Measurements from ENCODE around the gene EIF4E2.

Gene EIF4E2

DNA sequence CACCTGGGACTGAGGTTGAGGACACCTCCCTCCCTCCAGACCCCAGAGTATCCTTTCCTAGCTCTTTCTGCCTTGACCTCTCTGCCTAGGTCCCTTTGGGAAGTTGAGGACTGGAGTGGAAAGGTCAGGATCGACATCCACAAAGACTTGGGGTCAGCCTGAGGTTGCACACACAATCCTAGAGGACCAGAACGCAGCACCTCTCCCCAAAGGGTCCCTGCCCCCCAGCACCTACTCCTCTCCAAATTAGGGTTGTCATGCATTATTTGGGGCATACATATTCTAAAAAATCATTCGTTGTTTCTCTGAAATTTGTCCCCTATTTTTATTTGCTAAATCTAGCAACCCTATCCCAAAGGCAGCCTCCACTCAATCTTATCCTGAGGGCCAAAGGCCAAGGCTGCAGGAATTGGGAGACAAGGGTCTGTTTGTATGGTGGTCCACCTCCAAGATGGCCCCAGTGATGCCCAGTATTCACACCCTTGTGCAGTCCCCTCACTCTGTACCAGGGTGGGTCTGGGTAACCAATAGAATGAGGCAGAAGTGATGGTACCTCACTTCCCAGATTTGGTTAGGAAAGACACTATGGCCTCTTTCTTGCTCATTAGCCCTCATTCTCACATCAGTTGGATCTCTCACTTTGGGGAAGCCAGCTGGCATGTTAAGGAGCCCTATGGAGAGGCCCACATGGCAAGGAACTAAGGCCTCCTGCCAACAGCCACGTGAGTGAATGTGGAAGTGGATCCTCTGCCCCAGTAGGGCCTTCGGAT lies 14.5 kb upstream of the EIF4E2 start:
- no peak overlapping the region for H3K9ac ChIP-seq (ENCODE audit: low read length)
- no peaks in the 10 kb centered on the region for H3K4me1 ChIP-seq (ENCODE audit: low read length)
- H3K36me3 ChIP-seq (replicated peaks; ENCODE audit: insufficient read depth, low read length): no peaks in the 10 kb centered on the region
- no peaks in the 10 kb centered on the region for H3K9me3 ChIP-seq (replicated peaks; ENCODE audit: insufficient read depth, low read length)
- no peak overlapping the region for H3K4me2 ChIP-seq (ENCODE audit: low read depth, low read length)
- no peaks in the 10 kb centered on the region for H3K9me2 ChIP-seq (replicated peaks; ENCODE audit: insufficient read depth, low read length)
- H3K4me3 ChIP-seq (ENCODE audit: low read length): no peak overlapping the region
- no peaks in the 10 kb centered on the region for H3F3A ChIP-seq (ENCODE audit: insufficient read depth, low read length)
- TF ChIP-seq CTCF (IDR thresholded peaks at IDR 0.05; ENCODE audit: low read length) (no peak), EZH2 (optimal IDR thresholded peaks at IDR 0.05; ENCODE audit: low read depth, low read length) (no peak), EZH2phosphoT487 (IDR thresholded peaks at IDR 0.05; ENCODE audit: low read length) (no peak)
- H3K79me2 ChIP-seq (ENCODE audit: low read length): no peaks in the 10 kb centered on the region
- no peak for DNase-seq
- H3K27ac ChIP-seq (ENCODE audit: low read length): no peak overlapping the region
- H2AFZ ChIP-seq (ENCODE audit: low read length): no peak overlapping the region
- H3K27me3 ChIP-seq (replicated peaks; ENCODE audit: insufficient read depth, low read length): peaks cover 5% of the 10 kb centered on the region; the same call in 1 of the 2 replicates
- no peaks in the 10 kb centered on the region for H4K20me1 ChIP-seq (ENCODE audit: insufficient read depth, low read length)

- H3K9ac ChIP-seq (ENCODE audit: low read length): no peak overlapping the region
These were observed 13.4 kb upstream of the EIF4E2 start for GRCh38 chr2:232537079-232537478.

DNA sequence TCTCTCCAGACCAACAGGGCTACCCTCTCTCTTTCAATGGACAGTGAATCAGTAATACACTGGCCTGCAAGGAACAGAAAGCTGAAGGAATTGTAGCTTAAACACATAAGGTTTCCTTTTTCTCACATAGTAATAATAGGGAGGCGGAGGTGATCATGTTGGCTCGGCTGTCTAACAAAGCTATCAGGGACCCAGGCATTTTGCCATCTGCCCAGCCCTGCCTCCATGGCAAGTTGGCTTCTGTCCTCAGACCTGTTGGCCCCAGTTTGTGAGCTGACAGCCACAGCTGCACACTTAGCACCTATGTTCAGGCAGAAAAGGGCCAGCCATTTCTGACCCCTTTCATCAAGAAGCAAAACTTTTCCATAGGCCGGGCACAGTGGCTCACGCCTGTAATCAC lies 13.0 kb upstream of the EIF4E2 start:
- no peaks in the 10 kb centered on the region for H3K9me3 ChIP-seq (replicated peaks; ENCODE audit: insufficient read depth, low read length)
- H3F3A ChIP-seq (ENCODE audit: insufficient read depth, low read length): no peaks in the 10 kb centered on the region
- H3K36me3 ChIP-seq (replicated peaks; ENCODE audit: insufficient read depth, low read length): no peaks in the 10 kb centered on the region
- no peak overlapping the region for H3K9ac ChIP-seq (ENCODE audit: low read length)
- H3K4me2 ChIP-seq (ENCODE audit: low read depth, low read length): no peak overlapping the region
- H3K4me3 ChIP-seq (ENCODE audit: low read length): no peak overlapping the region
- H3K27ac ChIP-seq (ENCODE audit: low read length): no peak overlapping the region
- TF ChIP-seq CTCF (IDR thresholded peaks at IDR 0.05; ENCODE audit: low read length): no peak
- TF ChIP-seq EZH2 (optimal IDR thresholded peaks at IDR 0.05; ENCODE audit: low read depth, low read length): no peak
- no peak for TF ChIP-seq EZH2phosphoT487 (IDR thresholded peaks at IDR 0.05; ENCODE audit: low read length)
- H4K20me1 ChIP-seq (ENCODE audit: insufficient read depth, low read length): no peaks in the 10 kb centered on the region
- H3K4me1 ChIP-seq (ENCODE audit: low read length): no peaks in the 10 kb centered on the region
- no peak for DNase-seq
- peaks cover 5% of the 10 kb centered on the region; the same call in 1 of the 2 replicates for H3K27me3 ChIP-seq (replicated peaks; ENCODE audit: insufficient read depth, low read length)
- no peak overlapping the region for H2AFZ ChIP-seq (ENCODE audit: low read length)
- no peaks in the 10 kb centered on the region for H3K9me2 ChIP-seq (replicated peaks; ENCODE audit: insufficient read depth, low read length)
- H3K79me2 ChIP-seq (ENCODE audit: low read length): no peaks in the 10 kb centered on the region

More at GRCh38 chr2:232537079-232537478, 13.4 kb upstream of the EIF4E2 start:
- Histone ChIP-seq H3K9me2 (replicated peaks; ENCODE audit: insufficient read depth, low read length) (no peaks in the 10 kb centered on the region), H3F3A (ENCODE audit: insufficient read depth, low read length) (no peaks in the 10 kb centered on the region), H3K79me2 (ENCODE audit: low read length) (no peaks in the 10 kb centered on the region), H3K27ac (ENCODE audit: low read length) (no peak overlapping the region), H2AFZ (ENCODE audit: low read length) (no peak overlapping the region), H3K9me3 (replicated peaks; ENCODE audit: insufficient read depth, low read length) (no peaks in the 10 kb centered on the region), H3K4me1 (ENCODE audit: low read length) (no peaks in the 10 kb centered on the region), H4K20me1 (ENCODE audit: insufficient read depth, low read length) (no peaks in the 10 kb centered on the region), H3K4me3 (ENCODE audit: low read length) (no peak overlapping the region), H3K4me2 (ENCODE audit: low read depth, low read length) (no peak overlapping the region), H3K27me3 (replicated peaks; ENCODE audit: insufficient read depth, low read length) (peaks cover 5% of the 10 kb centered on the region; the same call in 1 of the 2 replicates), H3K36me3 (replicated peaks; ENCODE audit: insufficient read depth, low read length) (no peaks in the 10 kb centered on the region)
- TF ChIP-seq EZH2phosphoT487 (IDR thresholded peaks at IDR 0.05; ENCODE audit: low read length) (no peak), EZH2 (optimal IDR thresholded peaks at IDR 0.05; ENCODE audit: low read depth, low read length) (no peak), CTCF (IDR thresholded peaks at IDR 0.05; ENCODE audit: low read length) (peak; percentile 30)
- DNase-seq: no peak
